IPS-18a (cell line): Measurements from ENCODE around the gene PIGR.

Experiments used
- H3K27ac ChIP-seq: one replicate; pipeline ENCODE4 v1.5.1; 2013; ENCODE audit warnings: low read length
- H3K27me3 ChIP-seq: one replicate; pipeline ENCODE4 v1.6.1; 2013; ENCODE audit warnings: mild to moderate bottlenecking, low read length; ENCODE audit not compliant: control insufficient read depth, insufficient read depth
- H3K36me3 ChIP-seq: one replicate; pipeline ENCODE4 v1.6.1; 2013; ENCODE audit warnings: low read depth, low read length; ENCODE audit not compliant: control insufficient read depth
- H3K4me1 ChIP-seq: one replicate; pipeline ENCODE4 v1.6.1; 2013; ENCODE audit warnings: low read depth, low read length; ENCODE audit not compliant: control insufficient read depth
- H3K4me3 ChIP-seq: one replicate; pipeline ENCODE4 v1.5.1; 2013; ENCODE audit warnings: low read length
- H3K9ac ChIP-seq: one replicate; pipeline ENCODE4 v1.6.1; 2013; ENCODE audit warnings: mild to moderate bottlenecking, low read length, moderate library complexity
- H3K9me3 ChIP-seq: one replicate; pipeline ENCODE4 v1.6.1; 2013; ENCODE audit warnings: low read depth, low read length; ENCODE audit not compliant: control insufficient read depth

PIGR gene

DNA sequence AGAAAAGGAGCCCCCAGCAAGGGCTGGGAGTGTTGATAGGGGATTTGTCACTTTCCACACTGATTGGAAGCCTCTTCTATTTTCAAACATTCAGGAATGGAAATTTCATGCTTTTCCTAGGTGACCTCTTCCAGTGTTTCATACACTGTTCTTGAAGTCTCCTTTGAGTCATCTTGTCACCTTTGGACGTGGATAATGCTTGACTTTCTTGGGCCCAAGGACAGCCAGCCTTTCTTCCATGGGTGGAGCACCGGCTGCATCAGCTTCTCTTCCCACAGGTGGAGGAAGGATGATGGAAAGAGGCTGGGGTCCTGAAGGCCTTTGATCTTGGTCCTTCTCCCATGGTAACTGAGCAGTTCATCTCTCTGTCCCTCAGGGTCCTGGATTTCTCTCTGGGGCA is 11.9 kb upstream of the PIGR start:
- H3K4me3 ChIP-seq, result no peak overlapping the region
- H3K27me3 ChIP-seq, result no peaks in the 10 kb centered on the region
- H3K9me3 ChIP-seq, result no peaks in the 10 kb centered on the region
- H3K9ac ChIP-seq, result no peak overlapping the region
- H3K27ac ChIP-seq, result no peak overlapping the region
- no peaks in the 10 kb centered on the region for H3K4me1 ChIP-seq
- H3K36me3 ChIP-seq, result no peaks in the 10 kb centered on the region

DNA sequence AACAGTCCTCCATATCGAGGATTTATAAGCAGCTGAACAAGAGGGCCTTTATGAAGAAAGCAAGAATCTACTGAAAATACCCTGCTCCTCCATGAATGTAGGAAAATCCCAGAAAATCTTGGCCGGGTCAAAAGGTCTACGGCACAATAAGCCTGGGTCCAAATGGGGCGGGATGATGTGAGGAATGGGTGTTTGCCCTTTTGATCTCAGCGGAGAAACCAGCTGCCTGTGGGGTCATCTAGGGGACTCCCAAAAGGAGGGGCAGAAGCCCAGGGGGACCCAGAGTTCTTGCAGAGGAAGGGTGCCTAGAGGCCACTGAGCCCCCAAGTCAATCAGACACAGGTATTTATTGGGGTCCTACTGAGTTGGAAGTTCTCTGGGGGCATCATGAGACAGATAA is 11.4 kb upstream of the PIGR start:
- no peak overlapping the region for H3K4me3 ChIP-seq
- H3K36me3 ChIP-seq, result no peaks in the 10 kb centered on the region
- H3K9me3 ChIP-seq, result no peaks in the 10 kb centered on the region
- no peaks in the 10 kb centered on the region for H3K27me3 ChIP-seq
- H3K4me1 ChIP-seq, result no peaks in the 10 kb centered on the region
- H3K9ac ChIP-seq, result no peak overlapping the region
- H3K27ac ChIP-seq, result no peak overlapping the region

- no peaks in the 10 kb centered on the region for H3K36me3 ChIP-seq
- no peak overlapping the region for H3K4me3 ChIP-seq
- no peak overlapping the region for H3K9ac ChIP-seq
- H3K27ac ChIP-seq, result no peak overlapping the region
- H3K9me3 ChIP-seq, result no peaks in the 10 kb centered on the region
- no peaks in the 10 kb centered on the region for H3K4me1 ChIP-seq
- H3K27me3 ChIP-seq, result no peaks in the 10 kb centered on the region
These were observed 9.5 kb upstream of the PIGR start for GRCh38 chr1:206955476-206956451.

- H3K4me1 ChIP-seq, result no peaks in the 10 kb centered on the region
- H3K36me3 ChIP-seq, result no peaks in the 10 kb centered on the region
- no peak overlapping the region for H3K9ac ChIP-seq
- no peak overlapping the region for H3K4me3 ChIP-seq
- no peaks in the 10 kb centered on the region for H3K27me3 ChIP-seq
- H3K27ac ChIP-seq, result no peak overlapping the region
- no peaks in the 10 kb centered on the region for H3K9me3 ChIP-seq
These were observed 8.4 kb upstream of the PIGR start for GRCh38 chr1:206954459-206955342.

- Histone ChIP-seq H3K9me3 (no peaks in the 10 kb centered on the region), H3K27me3 (no peaks in the 10 kb centered on the region), H3K9ac (no peak overlapping the region), H3K4me1 (no peaks in the 10 kb centered on the region), H3K36me3 (no peaks in the 10 kb centered on the region), H3K4me3 (no peak overlapping the region), H3K27ac (no peak overlapping the region)
These were observed 7.4 kb upstream of the PIGR start for GRCh38 chr1:206953626-206954025.

- no peak overlapping the region for H3K27ac ChIP-seq
These were observed 6.9 kb upstream of the PIGR start for GRCh38 chr1:206953126-206953525.

DNA sequence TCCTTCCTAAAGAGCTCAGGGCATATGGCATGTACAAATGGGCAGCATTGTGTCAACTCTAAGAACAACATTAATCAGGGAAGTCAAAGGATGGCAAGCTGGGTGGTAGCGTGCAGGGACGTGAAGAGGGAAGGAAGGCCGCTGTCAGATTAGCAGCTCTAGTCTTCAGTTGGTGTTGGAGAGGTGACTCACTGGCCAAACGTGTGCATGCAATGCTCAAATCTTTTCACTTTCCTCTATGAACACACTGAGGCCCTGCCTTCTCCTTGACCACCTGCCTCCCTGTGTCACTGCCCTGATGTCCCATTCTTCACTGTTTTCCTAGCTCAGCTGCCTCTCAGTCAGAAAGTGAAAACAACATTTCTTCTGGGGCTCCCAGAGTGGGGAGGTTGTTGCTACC is 5.9 kb upstream of the PIGR start:
- Histone ChIP-seq H3K9ac (no peak overlapping the region), H3K27ac (no peak overlapping the region), H3K27me3 (no peaks in the 10 kb centered on the region), H3K36me3 (no peaks in the 10 kb centered on the region), H3K9me3 (no peaks in the 10 kb centered on the region), H3K4me1 (no peaks in the 10 kb centered on the region), H3K4me3 (no peak overlapping the region)

More at GRCh38 chr1:206953126-206953525, 6.9 kb upstream of the PIGR start:
- Histone ChIP-seq H3K9ac (no peak overlapping the region), H3K4me3 (no peak overlapping the region), H3K36me3 (no peaks in the 10 kb centered on the region), H3K9me3 (no peaks in the 10 kb centered on the region), H3K27me3 (no peaks in the 10 kb centered on the region), H3K4me1 (no peaks in the 10 kb centered on the region)

DNA sequence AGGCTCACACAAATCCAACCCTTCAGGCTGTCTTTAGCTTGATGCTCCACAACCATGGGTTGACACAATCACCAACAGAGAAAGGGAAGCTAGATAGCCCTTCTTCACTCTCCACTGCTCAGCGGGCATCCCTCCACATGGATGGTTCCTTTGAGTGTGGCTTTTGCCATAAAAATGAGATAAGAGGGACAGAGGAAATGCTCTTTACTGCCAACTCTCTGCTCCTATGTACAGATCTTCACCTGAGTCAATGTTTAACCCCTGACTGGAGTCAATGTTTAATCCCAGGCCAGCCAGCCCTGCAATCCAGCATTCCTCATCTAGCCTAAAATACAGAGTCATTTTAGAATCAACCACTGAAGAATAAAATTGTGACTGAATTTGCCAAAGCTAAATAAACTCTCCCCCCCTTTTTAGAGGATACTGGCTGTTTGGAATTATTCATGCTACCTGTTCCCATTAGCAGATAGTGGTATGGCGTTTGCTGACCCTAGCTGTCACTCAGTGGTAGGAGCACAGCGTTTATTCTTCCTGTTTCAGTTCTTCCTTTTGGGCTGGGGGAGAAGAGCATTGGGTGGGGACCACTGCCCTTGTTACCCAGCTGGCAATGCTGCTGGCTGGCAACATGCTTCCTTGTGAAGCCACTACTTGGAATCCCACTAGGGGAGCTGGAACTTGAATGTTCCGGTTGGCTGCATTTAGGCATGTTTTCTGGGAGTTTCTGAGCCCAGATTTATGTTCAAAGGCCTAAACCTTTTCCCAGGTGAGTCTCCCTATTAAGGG is 5.2 kb upstream of the PIGR start:
- H3K9me3 ChIP-seq, result no peaks in the 10 kb centered on the region
- H3K4me3 ChIP-seq, result no peak overlapping the region
- H3K27ac ChIP-seq, result no peak overlapping the region
- H3K4me1 ChIP-seq, result no peaks in the 10 kb centered on the region
- no peaks in the 10 kb centered on the region for H3K36me3 ChIP-seq
- no peak overlapping the region for H3K9ac ChIP-seq
- no peaks in the 10 kb centered on the region for H3K27me3 ChIP-seq

- H3K27me3 ChIP-seq, result no peaks in the 10 kb centered on the region
- no peak overlapping the region for H3K9ac ChIP-seq
- no peaks in the 10 kb centered on the region for H3K36me3 ChIP-seq
- no peak overlapping the region for H3K4me3 ChIP-seq
- H3K9me3 ChIP-seq, result no peaks in the 10 kb centered on the region
- H3K4me1 ChIP-seq, result no peaks in the 10 kb centered on the region
- no peak overlapping the region for H3K27ac ChIP-seq
These were observed 3.4 kb upstream of the PIGR start for GRCh38 chr1:206949641-206950040.

DNA sequence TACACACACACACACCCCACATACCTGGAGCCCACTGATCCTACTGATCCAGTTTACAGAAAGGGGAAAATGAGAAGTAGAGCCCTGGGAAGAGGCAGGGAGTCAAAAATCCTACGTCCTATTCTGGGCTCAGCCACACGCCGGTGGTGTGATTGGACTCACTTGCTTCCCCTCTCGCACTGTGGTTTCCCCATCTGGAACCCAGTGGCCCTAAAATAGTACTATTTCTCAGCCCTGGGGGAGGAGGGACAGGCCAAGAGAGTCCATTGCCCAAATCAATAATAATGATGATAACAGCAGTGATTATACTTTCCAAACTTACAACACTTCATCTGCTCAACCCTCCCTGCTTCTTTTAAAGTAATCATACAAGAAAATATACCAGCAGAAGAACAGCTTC is 2.9 kb upstream of the PIGR start:
- Histone ChIP-seq H3K27me3 (no peaks in the 10 kb centered on the region), H3K9ac (no peak overlapping the region), H3K9me3 (no peaks in the 10 kb centered on the region), H3K4me3 (no peak overlapping the region), H3K27ac (no peak overlapping the region), H3K4me1 (no peaks in the 10 kb centered on the region), H3K36me3 (no peaks in the 10 kb centered on the region)

DNA sequence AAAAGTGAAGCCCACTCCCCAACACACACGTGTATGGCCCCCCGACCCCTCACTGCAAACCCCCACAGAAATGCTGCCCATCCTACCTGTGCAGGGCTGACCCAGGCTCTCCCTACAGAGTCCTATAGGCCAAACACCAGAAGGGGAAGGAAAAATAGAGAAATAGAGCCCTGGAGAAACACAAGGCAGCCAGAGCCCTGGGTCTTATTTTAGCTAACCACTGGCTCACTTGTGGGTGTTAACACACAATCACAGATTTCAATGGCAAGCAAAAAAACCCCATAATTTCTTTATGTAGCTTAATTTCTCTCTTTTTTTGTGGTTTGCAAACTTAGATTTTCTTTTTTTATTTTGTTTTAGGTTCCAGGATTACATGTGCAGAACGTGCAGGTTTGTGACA is 989 bp upstream of the PIGR start:
- no peak overlapping the region for H3K27ac ChIP-seq
- no peaks in the 10 kb centered on the region for H3K27me3 ChIP-seq
- H3K4me1 ChIP-seq, result no peaks in the 10 kb centered on the region
- no peaks in the 10 kb centered on the region for H3K9me3 ChIP-seq
- H3K36me3 ChIP-seq, result no peaks in the 10 kb centered on the region
- H3K4me3 ChIP-seq, result no peak overlapping the region
- H3K9ac ChIP-seq, result no peak overlapping the region
